Adipocyte (in vitro differentiated cells): ENCODE measurements around the gene SYCP1.

ENCODE experiments used
- DNase-seq: peaks from one replicate; pipeline ENCODE4 v3.0.0-alpha.2; 2015; ENCODE audit warnings: low read depth
- H3K27me3 ChIP-seq: replicated peaks from 2 replicates; pipeline ENCODE4 v1.7.0; 2013; ENCODE audit warnings: mild to moderate bottlenecking, low read length, moderate library complexity; ENCODE audit not compliant: control insufficient read depth, insufficient read depth
- H3K36me3 ChIP-seq: 2 replicates; pipeline ENCODE4 v1.7.0; 2013; ENCODE audit warnings: low read length, mild to moderate bottlenecking, moderate library complexity; ENCODE audit not compliant: control insufficient read depth, insufficient read depth, severe bottlenecking
- H3K4me1 ChIP-seq: 2 replicates; pipeline ENCODE4 v1.7.0; 2013; ENCODE audit warnings: mild to moderate bottlenecking, low read length, moderate library complexity; ENCODE audit not compliant: control insufficient read depth, insufficient read depth
- H3K4me3 ChIP-seq: 2 replicates; pipeline ENCODE4 v1.7.0; 2013; ENCODE audit warnings: mild to moderate bottlenecking, low read length, moderate library complexity
- H3K9ac ChIP-seq: 2 replicates; pipeline ENCODE4 v1.7.0; 2013; ENCODE audit warnings: mild to moderate bottlenecking, low read length, moderate library complexity
- H3K9me3 ChIP-seq: 2 replicates; pipeline ENCODE4 v1.7.0; 2013; ENCODE audit warnings: mild to moderate bottlenecking, low read length, moderate library complexity; ENCODE audit not compliant: control insufficient read depth

SYCP1 gene

GRCh38 chr1:115023593-115023992 is 168.9 kb downstream of the SYCP1 start:
- peaks cover 7% of the 10 kb centered on the region for H3K9me3 ChIP-seq
- H3K27me3 ChIP-seq, result peaks cover 7% of the 10 kb centered on the region
- DNase-seq, result no peak
- no peak overlapping the region for H3K9ac ChIP-seq
- H3K4me1 ChIP-seq, result peaks cover 13% of the 10 kb centered on the region
- H3K36me3 ChIP-seq, result no peaks in the 10 kb centered on the region
- H3K4me3 ChIP-seq, result no peak overlapping the region

GRCh38 chr1:115029526-115029925 is 174.9 kb downstream of the SYCP1 start, which contains the start of gene TSHB:
Gene TSHB, plus strand, starts transcription at chr1:115029826. Its CDS starts 3,537 bp downstream, at chr1:115033363.
- Histone ChIP-seq H3K9ac (peak within 1 kb of the TSS; percentile 66), H3K4me1 (peaks cover 17% of the 10 kb centered on the region), H3K4me3 (peak within 1 kb of the TSS; percentile 50), H3K27me3 (no peaks in the 10 kb centered on the region), H3K9me3 (no peaks in the 10 kb centered on the region), H3K36me3 (no peaks in the 10 kb centered on the region)
- DNase-seq, result no peak

- no peak overlapping the region for H3K9ac ChIP-seq
- DNase-seq, result peak; percentile 68
- no peaks in the 10 kb centered on the region for H3K36me3 ChIP-seq
- H3K9me3 ChIP-seq, result no peaks in the 10 kb centered on the region
- peaks cover 17% of the 10 kb centered on the region for H3K4me1 ChIP-seq
- H3K4me3 ChIP-seq, result no peak overlapping the region
- H3K27me3 ChIP-seq, result no peaks in the 10 kb centered on the region
These were observed 176.9 kb downstream of the SYCP1 start for GRCh38 chr1:115031595-115031994.

- no peak for DNase-seq
- Histone ChIP-seq H3K4me3 (no peak overlapping the region), H3K9me3 (no peaks in the 10 kb centered on the region), H3K4me1 (no peaks in the 10 kb centered on the region), H3K9ac (no peak overlapping the region), H3K36me3 (no peaks in the 10 kb centered on the region), H3K27me3 (no peaks in the 10 kb centered on the region)
These were observed 181.0 kb downstream of the SYCP1 start for GRCh38 chr1:115035652-115036051.

- DNase-seq, result no peak
- Histone ChIP-seq H3K9ac (no peak overlapping the region), H3K36me3 (no peaks in the 10 kb centered on the region), H3K4me3 (no peak overlapping the region), H3K9me3 (no peaks in the 10 kb centered on the region), H3K27me3 (no peaks in the 10 kb centered on the region), H3K4me1 (no peaks in the 10 kb centered on the region)
These were observed 182.3 kb downstream of the SYCP1 start for GRCh38 chr1:115036814-115037507.

- no peak overlapping the region for H3K4me3 ChIP-seq
- no peak overlapping the region for H3K9ac ChIP-seq
- H3K27me3 ChIP-seq, result no peaks in the 10 kb centered on the region
- no peaks in the 10 kb centered on the region for H3K9me3 ChIP-seq
- H3K36me3 ChIP-seq, result no peaks in the 10 kb centered on the region
- no peaks in the 10 kb centered on the region for H3K4me1 ChIP-seq
- DNase-seq, result no peak
These were observed 185.8 kb downstream of the SYCP1 start for GRCh38 chr1:115040501-115040900.

- Histone ChIP-seq H3K27me3 (no peaks in the 10 kb centered on the region), H3K36me3 (no peaks in the 10 kb centered on the region), H3K4me1 (no peaks in the 10 kb centered on the region), H3K4me3 (no peak overlapping the region), H3K9me3 (peaks cover 3% of the 10 kb centered on the region), H3K9ac (no peak overlapping the region)
- DNase-seq, result no peak
These were observed 187.0 kb downstream of the SYCP1 start for GRCh38 chr1:115041654-115042053.
